SK-N-SH treated with all-trans-retinoic acid at 6 μM for 48 hours (cell line): ENCODE data around the gene JMJD4.

Experiments
- BACH2 ChIP-seq: fragments of 250-450 bp; sonication (Bioruptor Pico); IDR thresholded peaks from 2 replicates; pipeline ENCODE4 v1.9.0; 2021; ENCODE audit warnings: mild to moderate bottlenecking, borderline replicate concordance
- ESRRG ChIP-seq: fragments of 250-450 bp; sonication (Bioruptor Pico); IDR thresholded peaks from 2 replicates; pipeline ENCODE4 v1.6.1; 2021; ENCODE audit warnings: mild to moderate bottlenecking
- GLIS3 ChIP-seq: fragments of 250-450 bp; sonication (Bioruptor Pico); IDR thresholded peaks from 2 replicates; pipeline ENCODE4 v1.5.0; 2020; ENCODE audit warnings: mild to moderate bottlenecking, moderate library complexity
- PATZ1 ChIP-seq: fragments of 250-450 bp; sonication (Bioruptor Pico); IDR thresholded peaks from 2 replicates; pipeline ENCODE4 v1.8.0; 2020; ENCODE audit warnings: mild to moderate bottlenecking, moderate library complexity, borderline replicate concordance
- POU6F1 ChIP-seq: fragments of 250-450 bp; sonication (Bioruptor Pico); IDR thresholded peaks from 2 replicates; pipeline ENCODE4 v1.8.0; 2021; ENCODE audit warnings: low read depth, mild to moderate bottlenecking, moderate library complexity, borderline replicate concordance
- RARB ChIP-seq: fragments of 250-450 bp; sonication (Bioruptor Pico); IDR thresholded peaks from 2 replicates; pipeline ENCODE4 v1.8.0; 2021; ENCODE audit warnings: mild to moderate bottlenecking, moderate library complexity
- TCF4 ChIP-seq: fragments of 250-450 bp; sonication (Bioruptor Pico); IDR thresholded peaks from 2 replicates; pipeline ENCODE4 v1.8.0; 2021; ENCODE audit warnings: mild to moderate bottlenecking, moderate library complexity, borderline replicate concordance
- ZC3H10 ChIP-seq: fragments of 250-450 bp; sonication (Bioruptor Pico); IDR thresholded peaks from 2 replicates; pipeline ENCODE4 v1.5.1; 2021; ENCODE audit warnings: mild to moderate bottlenecking, moderate library complexity
- ZFP3 ChIP-seq: fragments of 250-450 bp; sonication (Bioruptor Pico); IDR thresholded peaks from 2 replicates; pipeline ENCODE4 v1.5.0; 2020; ENCODE audit warnings: mild to moderate bottlenecking, moderate library complexity
- ZFP30 ChIP-seq: fragments of 450-650 bp; formaldehyde crosslinking; IDR thresholded peaks from 2 replicates; pipeline ENCODE4 v1.5.0; 2022; ENCODE audit warnings: mild to moderate bottlenecking, moderate library complexity
- ZNF565 ChIP-seq: fragments of 450-650 bp; formaldehyde crosslinking; conservative IDR thresholded peaks from 2 replicates; pipeline ENCODE4 v1.5.0; 2020; ENCODE audit warnings: low read depth, mild to moderate bottlenecking, moderate library complexity
- TF ChIP-seq, protein P1 (sequence below): fragments of 250-450 bp; sonication (Bioruptor Pico); IDR thresholded peaks from 2 replicates; pipeline ENCODE4 v1.5.0; 2020; ENCODE audit warnings: mild to moderate bottlenecking, moderate library complexity

DNA sequence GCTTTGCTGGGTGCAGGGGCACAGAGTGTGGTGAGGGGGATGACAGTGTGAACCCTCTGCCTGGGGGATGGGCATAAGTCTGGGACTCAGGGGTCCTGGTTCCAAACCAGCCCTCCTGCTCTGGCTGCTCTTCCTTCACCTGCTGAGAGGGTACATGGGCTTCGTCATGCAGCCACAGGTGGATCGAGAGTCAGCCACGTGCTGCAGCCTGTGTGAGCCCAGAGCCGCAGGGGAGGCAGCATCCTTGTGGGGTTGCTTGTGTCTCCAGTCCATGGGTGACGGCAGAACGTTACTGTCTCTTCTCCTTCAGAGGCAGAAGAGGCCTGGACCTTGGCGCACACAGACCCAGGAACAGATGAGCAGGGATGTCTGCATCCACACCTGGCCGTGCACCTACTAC lies 12.3 kb upstream of the JMJD4 start:
- TF ChIP-seq POU6F1 (CRISPR knock-in tag) (no peak), ZFP30 (CRISPR knock-in tag) (no peak), PATZ1 (CRISPR knock-in tag) (no peak), TCF4 (CRISPR knock-in tag) (no peak), ZNF565 (CRISPR knock-in tag) (no peak), ZC3H10 (CRISPR knock-in tag) (no peak), BACH2 (CRISPR knock-in tag) (no peak), ZFP3 (CRISPR knock-in tag) (no peak), GLIS3 (CRISPR knock-in tag) (no peak), RARB (CRISPR knock-in tag) (no peak), ESRRG (no peak)
- TF ChIP-seq, protein P1, sequence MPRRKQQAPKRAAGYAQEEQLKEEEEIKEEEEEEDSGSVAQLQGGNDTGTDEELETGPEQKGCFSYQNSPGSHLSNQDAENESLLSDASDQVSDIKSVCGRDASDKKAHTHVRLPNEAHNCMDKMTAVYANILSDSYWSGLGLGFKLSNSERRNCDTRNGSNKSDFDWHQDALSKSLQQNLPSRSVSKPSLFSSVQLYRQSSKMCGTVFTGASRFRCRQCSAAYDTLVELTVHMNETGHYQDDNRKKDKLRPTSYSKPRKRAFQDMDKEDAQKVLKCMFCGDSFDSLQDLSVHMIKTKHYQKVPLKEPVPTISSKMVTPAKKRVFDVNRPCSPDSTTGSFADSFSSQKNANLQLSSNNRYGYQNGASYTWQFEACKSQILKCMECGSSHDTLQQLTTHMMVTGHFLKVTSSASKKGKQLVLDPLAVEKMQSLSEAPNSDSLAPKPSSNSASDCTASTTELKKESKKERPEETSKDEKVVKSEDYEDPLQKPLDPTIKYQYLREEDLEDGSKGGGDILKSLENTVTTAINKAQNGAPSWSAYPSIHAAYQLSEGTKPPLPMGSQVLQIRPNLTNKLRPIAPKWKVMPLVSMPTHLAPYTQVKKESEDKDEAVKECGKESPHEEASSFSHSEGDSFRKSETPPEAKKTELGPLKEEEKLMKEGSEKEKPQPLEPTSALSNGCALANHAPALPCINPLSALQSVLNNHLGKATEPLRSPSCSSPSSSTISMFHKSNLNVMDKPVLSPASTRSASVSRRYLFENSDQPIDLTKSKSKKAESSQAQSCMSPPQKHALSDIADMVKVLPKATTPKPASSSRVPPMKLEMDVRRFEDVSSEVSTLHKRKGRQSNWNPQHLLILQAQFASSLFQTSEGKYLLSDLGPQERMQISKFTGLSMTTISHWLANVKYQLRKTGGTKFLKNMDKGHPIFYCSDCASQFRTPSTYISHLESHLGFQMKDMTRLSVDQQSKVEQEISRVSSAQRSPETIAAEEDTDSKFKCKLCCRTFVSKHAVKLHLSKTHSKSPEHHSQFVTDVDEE (CRISPR knock-in tag), result no peak
